Measurements from ENCODE around the gene GRK5.

The GRK5 gene

DNA sequence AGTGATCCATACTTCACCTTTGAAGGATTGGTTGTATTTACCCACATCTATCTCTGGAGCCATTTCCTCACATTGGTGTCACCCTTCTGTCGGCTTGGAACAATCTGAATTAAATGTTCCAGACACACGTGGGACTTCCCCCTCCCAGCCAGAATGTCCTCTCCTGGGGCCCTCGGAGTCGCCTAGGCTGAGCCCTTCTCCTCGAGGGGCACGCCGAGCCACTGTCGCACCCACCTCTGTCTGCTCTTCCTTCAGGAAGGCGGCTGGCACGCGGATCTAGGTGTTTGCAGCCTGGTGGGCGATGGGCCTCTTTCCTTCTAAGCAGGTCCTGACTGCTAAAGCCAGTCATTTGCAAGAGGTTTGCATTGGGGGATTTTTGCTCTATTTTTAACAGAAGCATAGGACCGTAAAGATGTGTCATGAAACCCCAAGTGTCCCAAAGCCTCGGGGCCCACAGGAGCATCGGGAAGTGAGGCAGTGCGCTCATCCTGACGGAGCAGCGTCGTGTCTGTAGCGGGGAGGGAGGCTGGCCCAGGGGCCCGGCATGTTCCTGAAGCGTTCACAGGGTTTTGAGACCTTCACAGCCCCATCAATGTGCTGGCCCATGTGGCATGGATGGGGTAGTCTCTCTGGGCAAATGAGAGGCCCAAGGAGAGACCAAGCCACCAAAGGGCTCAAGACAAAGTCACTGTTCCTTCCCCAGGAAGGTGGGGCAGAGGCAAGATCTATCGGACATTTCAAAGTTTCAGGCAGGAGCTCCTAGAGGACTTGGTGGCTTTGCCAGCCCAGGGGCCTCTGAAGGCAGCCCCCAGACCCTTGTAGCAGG is 248.5 kb downstream of the GRK5 start:
- H3K4me3 ChIP-seq (ENCODE audit: low read depth, low read length), result no peak overlapping the region
- TF ChIP-seq, protein P1, sequence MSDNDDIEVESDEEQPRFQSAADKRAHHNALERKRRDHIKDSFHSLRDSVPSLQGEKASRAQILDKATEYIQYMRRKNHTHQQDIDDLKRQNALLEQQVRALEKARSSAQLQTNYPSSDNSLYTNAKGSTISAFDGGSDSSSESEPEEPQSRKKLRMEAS (IDR thresholded peaks at IDR 0.05; ENCODE audit: low read depth, low read length), result no peak
- TF ChIP-seq, protein P2, sequence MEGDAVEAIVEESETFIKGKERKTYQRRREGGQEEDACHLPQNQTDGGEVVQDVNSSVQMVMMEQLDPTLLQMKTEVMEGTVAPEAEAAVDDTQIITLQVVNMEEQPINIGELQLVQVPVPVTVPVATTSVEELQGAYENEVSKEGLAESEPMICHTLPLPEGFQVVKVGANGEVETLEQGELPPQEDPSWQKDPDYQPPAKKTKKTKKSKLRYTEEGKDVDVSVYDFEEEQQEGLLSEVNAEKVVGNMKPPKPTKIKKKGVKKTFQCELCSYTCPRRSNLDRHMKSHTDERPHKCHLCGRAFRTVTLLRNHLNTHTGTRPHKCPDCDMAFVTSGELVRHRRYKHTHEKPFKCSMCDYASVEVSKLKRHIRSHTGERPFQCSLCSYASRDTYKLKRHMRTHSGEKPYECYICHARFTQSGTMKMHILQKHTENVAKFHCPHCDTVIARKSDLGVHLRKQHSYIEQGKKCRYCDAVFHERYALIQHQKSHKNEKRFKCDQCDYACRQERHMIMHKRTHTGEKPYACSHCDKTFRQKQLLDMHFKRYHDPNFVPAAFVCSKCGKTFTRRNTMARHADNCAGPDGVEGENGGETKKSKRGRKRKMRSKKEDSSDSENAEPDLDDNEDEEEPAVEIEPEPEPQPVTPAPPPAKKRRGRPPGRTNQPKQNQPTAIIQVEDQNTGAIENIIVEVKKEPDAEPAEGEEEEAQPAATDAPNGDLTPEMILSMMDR (IDR thresholded peaks at IDR 0.05; ENCODE audit: low read depth, low read length), result no peak
- TF ChIP-seq MYC (IDR thresholded peaks at IDR 0.05; ENCODE audit: low read depth, low read length) (no peak), POLR2A (IDR thresholded peaks at IDR 0.05; ENCODE audit: extremely low read depth, insufficient read length) (no peak)
- no peak for DNase-seq (ENCODE audit: low read depth)

DNA sequence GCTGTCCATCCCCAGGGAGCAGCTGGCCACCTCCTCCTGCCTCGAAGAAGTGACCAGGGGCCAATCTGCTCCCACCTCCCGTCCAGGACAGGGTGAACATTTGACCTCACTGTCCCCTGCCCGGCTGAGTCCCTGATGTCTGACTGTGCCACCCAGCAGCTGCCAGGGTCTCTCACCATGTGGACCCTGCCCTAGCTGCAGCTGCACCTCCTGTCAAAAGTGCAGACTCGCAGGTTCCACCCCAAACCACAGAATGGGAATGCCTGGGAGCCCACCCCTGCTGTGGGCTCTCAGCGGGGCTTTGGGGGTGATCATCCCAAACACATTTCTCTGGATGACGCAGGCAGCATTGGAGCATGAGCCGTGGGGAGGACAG is 249.1 kb downstream of the GRK5 start:
- no peak overlapping the region for H3K4me3 ChIP-seq (ENCODE audit: low read depth, low read length)
- TF ChIP-seq POLR2A (IDR thresholded peaks at IDR 0.05; ENCODE audit: extremely low read depth, insufficient read length) (no peak), MYC (IDR thresholded peaks at IDR 0.05; ENCODE audit: low read depth, low read length) (no peak)
- TF ChIP-seq, protein P2 (IDR thresholded peaks at IDR 0.05; ENCODE audit: low read depth, low read length), result no peak
- TF ChIP-seq, protein P1 (IDR thresholded peaks at IDR 0.05; ENCODE audit: low read depth, low read length), result no peak
- no peak for DNase-seq (ENCODE audit: low read depth)

DNA sequence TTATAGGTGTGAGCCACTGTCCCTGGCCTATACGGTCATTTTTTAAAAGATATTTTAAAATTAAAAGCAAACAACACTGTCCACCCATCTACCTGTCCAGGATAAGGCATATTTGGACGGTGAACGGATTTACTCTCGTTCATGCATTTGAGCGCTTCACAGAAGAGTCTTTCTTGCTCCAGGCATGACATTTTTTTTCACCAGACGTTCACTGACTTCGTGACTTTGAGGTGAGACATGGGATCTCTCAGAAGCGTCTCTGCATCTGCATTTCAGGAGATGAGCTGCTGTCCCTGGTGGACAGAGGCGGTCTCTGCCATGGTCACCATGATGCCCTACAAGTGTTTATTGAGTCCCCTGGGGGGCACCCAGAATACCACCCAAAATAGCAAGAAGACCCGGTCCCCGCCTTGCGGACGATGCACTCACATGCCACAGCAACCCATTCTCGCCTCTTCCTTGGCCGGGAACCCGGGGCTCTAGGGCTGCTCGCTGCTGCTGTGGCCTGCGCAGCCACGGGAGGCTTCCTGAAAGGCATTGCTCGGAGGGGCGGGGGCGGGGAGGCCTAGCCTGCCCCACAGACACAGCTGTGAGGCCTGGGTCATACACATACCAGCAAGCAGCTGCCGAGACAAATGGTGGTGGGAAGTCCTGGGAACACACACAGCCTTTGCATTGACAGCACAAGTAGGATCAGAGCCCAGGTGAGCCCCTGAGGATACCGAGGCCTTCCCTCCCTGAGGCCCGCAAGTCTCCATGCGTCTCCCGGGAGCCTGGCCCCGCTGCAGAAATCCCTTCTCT is 250.8 kb downstream of the GRK5 start:
- TF ChIP-seq, protein P2 (IDR thresholded peaks at IDR 0.05; ENCODE audit: low read depth, low read length), result no peak
- TF ChIP-seq MYC (IDR thresholded peaks at IDR 0.05; ENCODE audit: low read depth, low read length) (no peak), POLR2A (IDR thresholded peaks at IDR 0.05; ENCODE audit: extremely low read depth, insufficient read length) (no peak)
- TF ChIP-seq, protein P1 (IDR thresholded peaks at IDR 0.05; ENCODE audit: low read depth, low read length), result no peak
- no peak for DNase-seq (ENCODE audit: low read depth)

DNA sequence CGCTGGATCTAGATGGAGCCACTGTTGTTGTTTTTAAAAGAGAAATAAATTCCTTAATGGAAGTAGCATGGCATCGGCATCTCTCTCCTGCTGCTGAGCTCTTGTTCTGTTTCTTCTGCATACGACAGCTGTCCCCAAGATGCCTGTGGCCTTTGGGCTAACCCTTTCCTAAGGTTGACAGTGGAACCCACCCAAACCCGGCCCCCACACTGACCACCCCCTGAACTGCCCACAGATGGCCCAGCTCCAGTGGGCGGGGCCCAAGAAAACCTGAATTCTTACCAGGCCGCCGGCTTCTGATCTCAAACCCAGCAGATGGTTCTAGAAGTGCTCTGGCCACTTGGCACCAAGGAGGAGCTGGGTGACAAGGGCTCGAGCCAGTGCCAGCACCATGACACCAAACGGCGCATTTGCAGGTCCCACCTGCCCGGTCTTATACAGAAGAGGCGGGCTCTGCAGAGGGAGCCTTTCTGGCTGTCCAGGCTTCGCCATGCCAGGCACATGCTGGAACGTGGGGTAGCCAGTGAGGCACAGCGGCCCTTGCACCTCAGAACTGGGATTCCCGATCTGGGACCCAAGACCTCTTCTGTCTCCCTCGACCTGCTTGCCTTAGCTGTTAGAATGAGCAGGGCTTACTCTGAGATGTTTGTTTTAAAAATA is 252.4 kb downstream of the GRK5 start:
- DNase-seq (ENCODE audit: low read depth), result no peak
- H3K4me3 ChIP-seq (ENCODE audit: low read depth, low read length), result no peak overlapping the region
- TF ChIP-seq, protein P1 (IDR thresholded peaks at IDR 0.05; ENCODE audit: low read depth, low read length), result no peak
- TF ChIP-seq MYC (IDR thresholded peaks at IDR 0.05; ENCODE audit: low read depth, low read length), result no peak
- TF ChIP-seq POLR2A (IDR thresholded peaks at IDR 0.05; ENCODE audit: extremely low read depth, insufficient read length), result no peak
- TF ChIP-seq, protein P2 (IDR thresholded peaks at IDR 0.05; ENCODE audit: low read depth, low read length), result no peak

More for the DNA sequence above, 250.8 kb downstream of the GRK5 start:
- no peak overlapping the region for H3K4me3 ChIP-seq (ENCODE audit: low read depth, low read length)

DNA sequence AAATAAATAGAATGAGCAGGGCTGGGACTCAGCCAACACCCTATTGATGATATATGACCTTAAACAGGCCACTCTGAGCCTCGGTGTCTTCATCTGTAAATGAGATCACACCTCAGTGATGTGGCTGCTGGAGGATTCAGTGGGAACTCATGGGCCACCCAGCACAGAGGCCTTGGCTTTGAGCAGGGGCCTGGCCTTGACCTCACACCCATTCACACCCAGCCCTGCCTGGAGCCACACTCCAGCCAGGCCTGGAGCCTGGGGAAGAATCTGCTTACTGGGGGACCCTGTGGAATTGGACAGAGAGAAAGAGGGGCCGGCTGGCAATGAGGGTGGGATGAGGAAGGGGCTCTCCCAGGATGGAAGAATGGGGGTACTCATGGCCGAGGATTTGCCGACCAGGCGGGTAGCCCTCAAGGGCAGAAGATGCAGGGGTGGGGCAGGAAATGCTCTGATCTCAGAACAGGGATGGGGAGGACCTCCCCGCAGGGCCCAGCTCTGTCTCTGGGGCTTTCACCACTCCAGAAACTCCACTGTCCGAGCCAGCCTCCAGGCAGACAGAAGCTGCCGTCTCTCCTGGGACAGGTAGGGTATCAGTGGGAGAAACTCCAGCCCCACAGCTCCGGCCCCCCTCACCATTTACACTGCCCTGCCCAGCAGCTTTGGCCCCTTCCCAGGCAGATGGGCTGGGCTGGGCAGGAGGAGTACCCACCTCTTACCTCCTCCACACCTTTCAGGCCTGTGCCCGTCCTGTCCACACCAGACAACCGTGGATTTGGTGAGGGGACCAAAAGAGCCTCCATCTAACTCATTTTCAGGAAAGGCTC is 253.2 kb downstream of the GRK5 start:
- no peak for DNase-seq (ENCODE audit: low read depth)
- no peak overlapping the region for H3K4me3 ChIP-seq (ENCODE audit: low read depth, low read length)
- TF ChIP-seq, protein P2 (IDR thresholded peaks at IDR 0.05; ENCODE audit: low read depth, low read length), result no peak
- TF ChIP-seq POLR2A (IDR thresholded peaks at IDR 0.05; ENCODE audit: extremely low read depth, insufficient read length) (no peak), MYC (IDR thresholded peaks at IDR 0.05; ENCODE audit: low read depth, low read length) (no peak)
- TF ChIP-seq, protein P1 (IDR thresholded peaks at IDR 0.05; ENCODE audit: low read depth, low read length), result no peak
